HCT116 (cell line): Measurements from ENCODE around the gene EHMT1. TPM values are rescaled to one million over a fixed set of nuclear protein-coding genes. Genes with fewer than 3 reads are reported as not detected.

Experiments
- ATAC-seq: fragments of 200-7000 bp; cut with Tn5 transposase; 2 replicates; pipeline ENCODE4 v1.9.1; 2020; ENCODE audit warnings: mild to moderate bottlenecking, moderate library complexity
- BruUV-seq: library from RNA; stranded (reverse); fragments of 400-500 nt; replicated peaks from 2 replicates; lab custom pipeline; 2021; lab: Mats Ljungman, UMichigan
- CTCF ChIA-PET: fragments of 300-600 bp; sonication (Branson Sonifier 250); formaldehyde crosslinking; loops from one replicate; lab custom pipeline; 2021; ENCODE audit warnings: antibody characterized with exemption; lab: Charles Lee
- POLR2A ChIA-PET: fragments of 300-600, 350-600 bp; sonication (Branson Sonifier 250); formaldehyde crosslinking; loops from one replicate; lab custom pipeline; 2021; ENCODE audit warnings: antibody characterized with exemption; lab: Charles Lee
- RAD21 ChIA-PET, 2 experiments: fragments of 300-600 bp; sonication (Branson Sonifier 250); formaldehyde crosslinking; loops; one replicate each; lab custom pipeline; 2023; ENCODE audit warnings: low total read pairs in 2 of 2; ENCODE audit not compliant: uncharacterized antibody in 2 of 2, unreplicated experiment in 2 of 2, low non-redundant PET in 1 of 2; lab: Charles Lee
- DNase-seq: peaks from one replicate; pipeline ENCODE4 v3.0.0-alpha.2; 2010; ENCODE audit warnings: low read depth, low spot score
- H2AFZ ChIP-seq: fragments of 200-600 bp; shearing (Covaris generic), sonication (generic); 2 replicates; pipeline ENCODE4 v1.6.1; 2017; ENCODE audit warnings: low read depth, mixed run types, mixed read lengths, antibody characterized with exemption, low read length; ENCODE audit not compliant: poor library complexity, severe bottlenecking
- H3K27ac ChIP-seq: 2 replicates; pipeline ENCODE4 v1.5.1; 2012; ENCODE audit warnings: low read depth, low read length
- H3K27me3 ChIP-seq: fragments of 200-600 bp; sonication (generic); 2 replicates; pipeline ENCODE4 v1.6.1; 2016; ENCODE audit warnings: mixed run types, low read length, mixed read lengths; ENCODE audit not compliant: insufficient read depth
- H3K36me3 ChIP-seq, 2 experiments: fragments of 200-500 bp in 1 of 2; fragments of 200-600 bp in 1 of 2; sonication (Bioruptor generic) in 1 of 2; sonication (generic) in 1 of 2; 2 replicates each; pipeline versions ENCODE4 v1.5.1 to v1.6.1; 2014 to 2016; ENCODE audit warnings: low read length in 2 of 2, inconsistent platforms in 1 of 2, mixed read lengths in 1 of 2, mixed run types in 1 of 2; ENCODE audit not compliant: insufficient read depth in 2 of 2, control insufficient read depth in 1 of 2
- H3K4me1 ChIP-seq, 2 experiments: fragments of 200-600 bp in 1 of 2; sonication (generic) in 1 of 2; 2 replicates each; pipeline versions ENCODE4 v1.5.1 to v1.6.1; 2012 to 2017; ENCODE audit warnings: low read length in 2 of 2, inconsistent platforms in 1 of 2, mild to moderate bottlenecking in 1 of 2, mixed read lengths in 1 of 2, mixed run types in 1 of 2, moderate library complexity in 1 of 2; ENCODE audit not compliant: insufficient read depth in 2 of 2, control insufficient read depth in 1 of 2
- H3K4me2 ChIP-seq: fragments of 200-600 bp; sonication (generic); 2 replicates; pipeline ENCODE4 v1.6.1; 2017; ENCODE audit warnings: mixed run types, low read length, mixed read lengths
- H3K4me3 ChIP-seq, 2 experiments: fragments of 200-600 bp in 1 of 2; sonication (generic) in 1 of 2; replicated peaks in 1 of 2; 2 replicates each; pipeline ENCODE4 v1.5.1; 2011 to 2016; ENCODE audit warnings: low read length in 2 of 2, control low read depth in 1 of 2, low read depth in 1 of 2, mild to moderate bottlenecking in 1 of 2, mixed read lengths in 1 of 2, mixed run types in 1 of 2
- H3K79me2 ChIP-seq: fragments of 200-600 bp; sonication (generic); 2 replicates; pipeline ENCODE4 v1.6.1; 2017; ENCODE audit warnings: mild to moderate bottlenecking, mixed run types, low read length, moderate library complexity, mixed read lengths; ENCODE audit not compliant: insufficient read depth
- H3K9ac ChIP-seq: fragments of 200-600 bp; sonication (generic); 2 replicates; pipeline ENCODE4 v1.6.1; 2016; ENCODE audit warnings: low read length, mixed read lengths
- H3K9me2 ChIP-seq: fragments of 200-600 bp; sonication (generic), shearing (Covaris generic); 2 replicates; pipeline ENCODE4 v1.6.1; 2017; ENCODE audit warnings: mixed run types, mild to moderate bottlenecking, moderate library complexity; ENCODE audit not compliant: insufficient read depth
- H3K9me3 ChIP-seq, 2 experiments: fragments of 200-500 bp in 1 of 2; fragments of 200-600 bp in 1 of 2; sonication (Bioruptor generic) in 1 of 2; sonication (generic) in 1 of 2; 2 replicates each; pipeline ENCODE4 v1.6.1; 2014 to 2017; ENCODE audit warnings: low read length in 2 of 2, mixed read lengths in 2 of 2, inconsistent platforms in 1 of 2, low read depth in 1 of 2, mild to moderate bottlenecking in 1 of 2, mixed run types in 1 of 2, moderate library complexity in 1 of 2; ENCODE audit not compliant: control insufficient read depth in 1 of 2, insufficient read depth in 1 of 2
- H4K20me1 ChIP-seq: fragments of 200-600 bp; sonication (generic), shearing (Covaris generic); 2 replicates; pipeline ENCODE4 v1.6.1; 2017; ENCODE audit warnings: mixed run types, mild to moderate bottlenecking, moderate library complexity; ENCODE audit not compliant: insufficient read depth
- CBX3 ChIP-seq: IDR thresholded peaks from 2 replicates; pipeline ENCODE4 v1.6.1; 2012; ENCODE audit warnings: low read depth
- CEBPB ChIP-seq: IDR thresholded peaks from 2 replicates; pipeline ENCODE4 v1.6.1; 2012; ENCODE audit warnings: low read depth
- EGR1 ChIP-seq: IDR thresholded peaks from 2 replicates; pipeline ENCODE4 v1.6.1; 2012; ENCODE audit warnings: low read depth
- ELF1 ChIP-seq: IDR thresholded peaks from 2 replicates; pipeline ENCODE4 v1.6.1; 2012; ENCODE audit warnings: low read depth, borderline replicate concordance
- EZH2 ChIP-seq: fragments of 200-600 bp; sonication (generic); IDR thresholded peaks from 2 replicates; pipeline ENCODE4 v1.6.1; 2017; ENCODE audit warnings: antibody characterized with exemption, mixed run types
- EZH2phosphoT487 ChIP-seq: fragments of 200-600 bp; IDR thresholded peaks from 2 replicates; pipeline ENCODE4 v1.6.1; 2018; ENCODE audit warnings: antibody characterized with exemption, borderline replicate concordance
- FOSL1 ChIP-seq: IDR thresholded peaks from 2 replicates; pipeline ENCODE4 v1.6.1; 2012; ENCODE audit warnings: low read depth
- POLR2AphosphoS5 ChIP-seq: IDR thresholded peaks from 2 replicates; pipeline ENCODE4 v1.6.1; 2011; ENCODE audit warnings: mild to moderate bottlenecking, low read depth, low read length, moderate library complexity
- SIN3A ChIP-seq: IDR thresholded peaks from 2 replicates; pipeline ENCODE4 v1.6.1; 2012; ENCODE audit warnings: low read depth
- SRF ChIP-seq: IDR thresholded peaks from 2 replicates; pipeline ENCODE4 v1.6.1; 2012; ENCODE audit warnings: low read depth
- TCF7L2 ChIP-seq: IDR thresholded peaks from 2 replicates; pipeline ENCODE4 v1.7.0; 2011; ENCODE audit warnings: borderline replicate concordance, inconsistent platforms; ENCODE audit not compliant: insufficient read depth, insufficient read length; ENCODE audit errors: extremely low read depth
- YY1 ChIP-seq: IDR thresholded peaks from 2 replicates; pipeline ENCODE4 v1.6.1; 2011; ENCODE audit warnings: low read length, low read depth, moderate library complexity, mild to moderate bottlenecking; ENCODE audit not compliant: insufficient replicate concordance; ENCODE audit errors: extremely low read depth
- ZFX ChIP-seq: fragments of 450-650 bp; IDR thresholded peaks from 2 replicates; pipeline ENCODE4 v1.6.1; 2017
- ZNF274 ChIP-seq: fragments of 200-500 bp; sonication (Bioruptor generic); IDR thresholded peaks from 2 replicates; pipeline ENCODE4 v1.6.1; 2014; ENCODE audit warnings: mild to moderate bottlenecking, low read depth, low read length, inconsistent platforms
- intact Hi-C: fragments of 100-400 bp; cut with micrococcal nuclease; formaldehyde crosslinking; loops from 2 replicates; pipeline ENCODE4 v1.10.0; 2022
- total RNA-seq: library from RNA; stranded (reverse); gene quantifications from one replicate; pipeline ENCODE4 v1.2.1, GENCODE V29; 2021; ENCODE audit not compliant: unreplicated experiment
- TF ChIP-seq, protein P1 (sequence below), 3 experiments: fragments of 200-600 bp in 1 of 3; sonication (generic) in 1 of 3; IDR thresholded peaks in 2 of 3; conservative IDR thresholded peaks in 1 of 3; 2 replicates each; pipeline ENCODE4 v1.5.1; 2012 to 2017; ENCODE audit warnings: low read depth in 2 of 3, low read length in 2 of 3, antibody characterized with exemption in 1 of 3, borderline replicate concordance in 1 of 3, control low read depth in 1 of 3, mild to moderate bottlenecking in 1 of 3, mixed read lengths in 1 of 3, mixed run types in 1 of 3, moderate library complexity in 1 of 3; ENCODE audit not compliant: insufficient read depth in 1 of 3
- TF ChIP-seq, protein P2 (sequence below): IDR thresholded peaks from 2 replicates; pipeline ENCODE4 v1.6.1; 2011; ENCODE audit warnings: mild to moderate bottlenecking, low read length, moderate library complexity; ENCODE audit not compliant: insufficient replicate concordance; ENCODE audit errors: extremely low read depth
- TF ChIP-seq, protein P3 (sequence below): IDR thresholded peaks from 2 replicates; pipeline ENCODE4 v1.6.1; 2012
- TF ChIP-seq, protein P4 (sequence below): IDR thresholded peaks from 2 replicates; pipeline ENCODE4 v1.6.1; 2012

EHMT1 gene
- total RNA-seq, 1 experiment from 2014 or later = 86.1 TPM

DNA sequence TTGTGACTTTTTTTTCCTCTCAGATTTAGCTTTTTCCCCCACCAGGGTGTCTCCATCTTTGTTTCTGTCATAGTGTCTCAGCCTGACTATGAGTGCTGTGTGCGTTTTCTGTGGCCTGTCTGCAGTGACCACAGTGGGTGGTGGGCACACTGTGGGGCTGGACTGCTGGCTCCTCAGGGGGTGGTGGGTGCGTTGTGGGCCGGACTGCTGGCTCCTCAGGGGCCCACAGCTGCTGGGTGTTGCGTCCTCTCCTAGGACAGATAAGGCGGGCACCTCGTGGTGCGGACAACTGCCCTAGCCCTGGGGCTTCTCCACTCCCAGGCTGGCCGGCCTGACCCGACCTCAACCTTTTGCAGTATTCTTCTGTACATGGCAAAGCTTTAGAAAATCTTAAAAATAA is 100.4 kb downstream of the EHMT1 start:
- H3K79me2 ChIP-seq = peaks cover 66% of the 10 kb centered on the region
- TF ChIP-seq ZFX (no peak), POLR2AphosphoS5 (no peak), EGR1 (no peak), SIN3A (no peak), ELF1 (no peak), EZH2 (no peak), FOSL1 (no peak), CEBPB (no peak), TCF7L2 (no peak), CBX3 (no peak), EZH2phosphoT487 (no peak), SRF (no peak), YY1 (no peak), ZNF274 (no peak)
- TF ChIP-seq, protein P1, sequence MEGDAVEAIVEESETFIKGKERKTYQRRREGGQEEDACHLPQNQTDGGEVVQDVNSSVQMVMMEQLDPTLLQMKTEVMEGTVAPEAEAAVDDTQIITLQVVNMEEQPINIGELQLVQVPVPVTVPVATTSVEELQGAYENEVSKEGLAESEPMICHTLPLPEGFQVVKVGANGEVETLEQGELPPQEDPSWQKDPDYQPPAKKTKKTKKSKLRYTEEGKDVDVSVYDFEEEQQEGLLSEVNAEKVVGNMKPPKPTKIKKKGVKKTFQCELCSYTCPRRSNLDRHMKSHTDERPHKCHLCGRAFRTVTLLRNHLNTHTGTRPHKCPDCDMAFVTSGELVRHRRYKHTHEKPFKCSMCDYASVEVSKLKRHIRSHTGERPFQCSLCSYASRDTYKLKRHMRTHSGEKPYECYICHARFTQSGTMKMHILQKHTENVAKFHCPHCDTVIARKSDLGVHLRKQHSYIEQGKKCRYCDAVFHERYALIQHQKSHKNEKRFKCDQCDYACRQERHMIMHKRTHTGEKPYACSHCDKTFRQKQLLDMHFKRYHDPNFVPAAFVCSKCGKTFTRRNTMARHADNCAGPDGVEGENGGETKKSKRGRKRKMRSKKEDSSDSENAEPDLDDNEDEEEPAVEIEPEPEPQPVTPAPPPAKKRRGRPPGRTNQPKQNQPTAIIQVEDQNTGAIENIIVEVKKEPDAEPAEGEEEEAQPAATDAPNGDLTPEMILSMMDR (IDR thresholded peaks at IDR 0.05 in 2 of 3, conservative IDR thresholded peaks at IDR 0.05 in 1 of 3; ENCODE audit: borderline replicate concordance in 1 of 3, insufficient read depth in 1 of 3, low read depth in 2 of 3, low read length in 2 of 3) = no peak
- TF ChIP-seq, protein P2, sequence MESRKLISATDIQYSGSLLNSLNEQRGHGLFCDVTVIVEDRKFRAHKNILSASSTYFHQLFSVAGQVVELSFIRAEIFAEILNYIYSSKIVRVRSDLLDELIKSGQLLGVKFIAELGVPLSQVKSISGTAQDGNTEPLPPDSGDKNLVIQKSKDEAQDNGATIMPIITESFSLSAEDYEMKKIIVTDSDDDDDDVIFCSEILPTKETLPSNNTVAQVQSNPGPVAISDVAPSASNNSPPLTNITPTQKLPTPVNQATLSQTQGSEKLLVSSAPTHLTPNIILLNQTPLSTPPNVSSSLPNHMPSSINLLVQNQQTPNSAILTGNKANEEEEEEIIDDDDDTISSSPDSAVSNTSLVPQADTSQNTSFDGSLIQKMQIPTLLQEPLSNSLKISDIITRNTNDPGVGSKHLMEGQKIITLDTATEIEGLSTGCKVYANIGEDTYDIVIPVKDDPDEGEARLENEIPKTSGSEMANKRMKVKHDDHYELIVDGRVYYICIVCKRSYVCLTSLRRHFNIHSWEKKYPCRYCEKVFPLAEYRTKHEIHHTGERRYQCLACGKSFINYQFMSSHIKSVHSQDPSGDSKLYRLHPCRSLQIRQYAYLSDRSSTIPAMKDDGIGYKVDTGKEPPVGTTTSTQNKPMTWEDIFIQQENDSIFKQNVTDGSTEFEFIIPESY = no peak
- TF ChIP-seq, protein P3, sequence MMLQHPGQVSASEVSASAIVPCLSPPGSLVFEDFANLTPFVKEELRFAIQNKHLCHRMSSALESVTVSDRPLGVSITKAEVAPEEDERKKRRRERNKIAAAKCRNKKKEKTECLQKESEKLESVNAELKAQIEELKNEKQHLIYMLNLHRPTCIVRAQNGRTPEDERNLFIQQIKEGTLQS = no peak
- TF ChIP-seq, protein P4, sequence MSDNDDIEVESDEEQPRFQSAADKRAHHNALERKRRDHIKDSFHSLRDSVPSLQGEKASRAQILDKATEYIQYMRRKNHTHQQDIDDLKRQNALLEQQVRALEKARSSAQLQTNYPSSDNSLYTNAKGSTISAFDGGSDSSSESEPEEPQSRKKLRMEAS = no peak
- TF ChIP-seq, all 23 proteins: peak for 0
- RAD21 ChIA-PET = no interaction called here
- H3K27me3 ChIP-seq = no peaks in the 10 kb centered on the region
- no peaks in the 10 kb centered on the region for H4K20me1 ChIP-seq
- H3K27ac ChIP-seq = no peak overlapping the region
- no peak overlapping the region for H3K4me2 ChIP-seq
- ATAC-seq = no peak
- H3K4me3 ChIP-seq = no peak overlapping the region
- H3K9me2 ChIP-seq = no peaks in the 10 kb centered on the region
- CTCF ChIA-PET = no interaction called here
- no peak for DNase-seq
- no peak overlapping the region for H2AFZ ChIP-seq
- no peak overlapping the region for H3K9ac ChIP-seq
- H3K4me1 ChIP-seq = peaks cover 0 to 7% of the 10 kb centered on the region in 2 experiments; a peak in 1 of 4 replicates
- no peaks in the 10 kb centered on the region for H3K9me3 ChIP-seq
- POLR2A ChIA-PET = no interaction called here
- peaks cover 13 to 25% of the 10 kb centered on the region in 2 experiments for H3K36me3 ChIP-seq
- BruUV-seq = no TSS peak
- intact Hi-C loops = no loop called here
